Endothelial cell of hepatic sinusoid (primary cell): ENCODE results near the gene UCMA.
"Not testable (repeated sequence)": the region's sequence is repeated elsewhere in the genome, so short reads cannot be mapped to it uniquely, and the experiment has no call there.

Source experiments
- in situ Hi-C: cut with HindIII; loops from 2 replicates; pipeline ENCODE4 v1.10.0; 2017; ENCODE audit warnings: low sequenced_read_pairs

The UCMA gene

GRCh38 chr10:13234736-13235135, 562 bp upstream of the UCMA start:
- in situ Hi-C loops, result not testable (repeated sequence)

GRCh38 chr10:13233358-13233757, 816 bp downstream of the UCMA start:
- in situ Hi-C loops, result no loop called here

GRCh38 chr10:13231808-13232207, 2.4 kb downstream of the UCMA start:
- in situ Hi-C loops, result no loop called here

- in situ Hi-C loops, result no loop called here
Measured at GRCh38 chr10:13231190-13231589, 3.0 kb downstream of the UCMA start.

- in situ Hi-C loops, result no loop called here
Measured at GRCh38 chr10:13227031-13227430, 7.1 kb downstream of the UCMA start.

- in situ Hi-C loops, result no loop called here
Measured at GRCh38 chr10:13225601-13226000, 8.6 kb downstream of the UCMA start.

- in situ Hi-C loops, result loop anchor here (5.0 kb wide), 1 partner anchor 53 kb away; no protein-coding TSS in a partner anchor
Measured at GRCh38 chr10:13224210-13224995, 9.8 kb downstream of the UCMA start.

- in situ Hi-C loops, result loop anchor here (5.0 kb wide), 1 partner anchor 54 kb away; no protein-coding TSS in a partner anchor
Measured at GRCh38 chr10:13223241-13223640, 10.9 kb downstream of the UCMA start.

GRCh38 chr10:13222566-13222965, 11.6 kb downstream of the UCMA start:
- in situ Hi-C loops, result loop anchor here (5.0 kb wide), 1 partner anchor 55 kb away; no protein-coding TSS in a partner anchor

- in situ Hi-C loops, result loop anchor here (5.0 kb wide), 1 partner anchor 55 kb away; no protein-coding TSS in a partner anchor
Measured at GRCh38 chr10:13222151-13222550, 12.0 kb downstream of the UCMA start.

GRCh38 chr10:13221572-13221971, 12.6 kb downstream of the UCMA start:
- in situ Hi-C loops, result loop anchor here (5.0 kb wide), 1 partner anchor 56 kb away; no protein-coding TSS in a partner anchor

GRCh38 chr10:13219685-13220670, 14.2 kb downstream of the UCMA start:
- in situ Hi-C loops, result loop anchor here (5.0 kb wide), 1 partner anchor 57 kb away; no protein-coding TSS in a partner anchor

GRCh38 chr10:13218878-13219277, 15.3 kb downstream of the UCMA start:
- in situ Hi-C loops, result no loop called here

GRCh38 chr10:13213163-13213562, 21.0 kb downstream of the UCMA start:
- in situ Hi-C loops, result loop anchor here (5.0 kb wide), 1 partner anchor 94 kb away; no protein-coding TSS in a partner anchor

- in situ Hi-C loops, result no loop called here
Measured at GRCh38 chr10:13206546-13207443, 27.4 kb downstream of the UCMA start.

GRCh38 chr10:13206091-13206490, 28.1 kb downstream of the UCMA start:
- in situ Hi-C loops, result no loop called here

- in situ Hi-C loops, result no loop called here
Measured at GRCh38 chr10:13201132-13201531, 33.0 kb downstream of the UCMA start.

- in situ Hi-C loops, result no loop called here
Measured at GRCh38 chr10:13195016-13195415, 39.2 kb downstream of the UCMA start.

GRCh38 chr10:13193637-13194036, 40.5 kb downstream of the UCMA start:
- in situ Hi-C loops, result no loop called here

GRCh38 chr10:13191362-13191761, 42.8 kb downstream of the UCMA start:
- in situ Hi-C loops, result no loop called here
